GM21423 (cell line): ENCODE results near the gene GK.
"Not testable (repeated sequence)": the region's sequence is repeated elsewhere in the genome, so short reads cannot be mapped to it uniquely, and the experiment has no call there.

ENCODE experiments used
- ATAC-seq: cut with Tn5 transposase; IDR thresholded peaks from one replicate; pipeline ENCODE4 v1.9.1; 2021; ENCODE audit warnings: mild to moderate bottlenecking, moderate library complexity; ENCODE audit not compliant: unreplicated experiment

GK gene

DNA sequence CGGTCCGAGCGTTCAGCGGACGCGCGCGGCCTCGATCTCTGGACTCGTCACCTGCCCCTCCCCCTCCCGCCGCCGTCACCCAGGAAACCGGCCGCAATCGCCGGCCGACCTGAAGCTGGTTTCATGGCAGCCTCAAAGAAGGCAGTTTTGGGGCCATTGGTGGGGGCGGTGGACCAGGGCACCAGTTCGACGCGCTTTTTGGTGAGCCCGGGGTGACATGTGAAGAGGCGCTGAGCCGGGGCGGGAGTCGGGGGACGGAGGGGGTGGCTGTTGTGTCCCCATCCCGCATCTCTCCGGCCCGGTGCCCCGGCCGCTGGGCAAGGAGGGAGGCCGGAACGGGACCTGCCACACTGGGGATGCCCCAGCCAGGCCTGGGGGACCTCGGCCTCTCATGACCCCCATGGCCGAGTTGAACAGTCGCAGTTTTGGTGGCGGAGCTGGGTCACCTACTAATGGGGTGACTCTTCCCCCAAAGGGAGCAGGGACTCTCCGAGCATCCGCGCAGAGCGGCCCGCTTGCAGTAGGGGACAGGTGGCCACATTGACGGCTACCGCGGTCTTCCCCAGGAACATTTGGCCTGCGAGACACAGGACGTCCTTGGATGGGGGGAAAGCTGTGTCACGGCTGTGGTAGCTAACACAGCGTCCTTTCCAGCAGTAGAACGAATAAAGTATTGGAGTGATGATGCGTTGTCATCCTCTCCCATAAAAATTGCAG lies at the start of gene GK:
Gene GK (plus strand): TSS at position 9 of the 717 bp plus-strand sequence. CDS start 115 bp downstream, at position 124.
- ATAC-seq: peak; percentile 8

DNA sequence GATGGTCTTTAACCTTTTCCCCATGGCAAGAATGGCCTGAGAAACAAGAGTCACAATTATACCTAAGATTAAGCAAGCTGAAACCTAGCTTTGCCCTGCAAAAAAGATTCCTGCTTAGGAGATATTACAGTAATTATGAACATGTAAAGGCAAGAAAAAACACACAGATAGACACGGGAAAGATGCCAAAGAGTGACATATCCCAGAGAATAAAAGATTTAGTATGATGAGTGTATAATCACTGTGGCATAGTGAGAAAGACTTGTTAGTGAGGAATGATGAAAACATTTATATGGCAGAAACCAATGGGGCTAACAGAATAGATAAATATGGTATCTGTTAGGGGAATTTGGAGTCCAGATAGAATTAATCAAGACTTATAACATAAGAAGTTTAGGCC lies 46.1 kb upstream of the GK start:
- ATAC-seq: no peak

DNA sequence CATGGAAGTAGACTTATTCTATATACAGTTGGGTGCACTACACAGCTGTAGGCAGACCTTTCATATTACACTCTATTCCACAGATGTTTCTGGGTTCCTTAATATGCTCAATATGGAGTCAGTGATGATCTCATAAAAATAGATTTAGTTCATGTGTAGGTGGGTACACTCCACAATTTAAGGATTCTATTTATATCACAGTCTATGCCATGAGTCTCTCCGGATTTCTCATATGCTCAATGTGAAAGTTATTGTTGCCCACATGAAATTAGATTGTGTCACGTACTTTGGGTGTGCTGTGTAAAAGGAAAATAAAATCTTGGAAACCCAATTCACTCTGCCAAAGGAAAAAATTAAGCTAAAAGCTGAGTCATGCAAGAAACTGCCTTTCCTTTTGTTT lies 43.2 kb upstream of the GK start:
- ATAC-seq: no peak

- ATAC-seq: no peak
These were observed 41.0 kb upstream of the GK start for GRCh38 chrX:30612250-30612655.

GRCh38 chrX:30613721-30614120 lies 39.5 kb upstream of the GK start:
- ATAC-seq: no peak

DNA sequence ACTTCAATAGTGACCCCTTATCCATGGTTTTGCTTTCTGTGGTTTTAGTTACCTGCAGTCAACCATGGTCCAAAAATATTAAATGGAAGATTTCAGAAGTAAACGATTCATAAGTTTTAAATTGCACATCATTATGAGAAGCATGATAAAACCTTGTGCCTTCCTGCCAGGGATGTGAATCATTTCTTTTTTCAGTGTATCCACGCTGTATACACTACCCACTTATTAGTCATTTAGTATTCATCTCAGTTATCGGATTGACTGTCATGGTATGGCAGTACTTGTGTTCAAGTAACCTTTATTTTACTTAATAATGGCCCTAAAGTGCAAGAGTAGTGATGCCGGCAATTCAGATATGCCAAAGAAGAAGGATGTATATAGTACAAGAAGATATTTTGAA lies 38.0 kb upstream of the GK start:
- ATAC-seq: no peak

GRCh38 chrX:30618160-30618765 lies 35.0 kb upstream of the GK start:
- ATAC-seq: no peak

DNA sequence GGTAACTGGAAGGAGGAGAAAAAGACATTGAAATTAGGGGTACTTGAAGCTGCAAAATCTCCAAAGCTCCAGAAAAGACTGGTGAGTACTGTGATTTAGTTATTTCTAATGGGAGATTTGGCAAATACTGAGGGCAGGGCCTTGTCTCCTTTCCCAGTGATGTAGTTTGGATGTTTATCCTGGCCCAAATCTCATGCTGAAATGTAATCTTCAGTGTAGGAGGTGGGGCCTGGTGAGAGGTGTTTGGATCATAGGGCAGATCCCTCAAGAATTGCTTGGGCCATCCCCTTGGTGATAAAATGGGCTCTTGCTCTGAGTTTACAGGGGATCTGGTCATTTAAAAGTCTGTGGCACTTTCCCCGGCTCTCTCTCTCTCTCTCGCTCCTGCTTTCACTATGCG lies 33.1 kb upstream of the GK start:
- no peak for ATAC-seq

DNA sequence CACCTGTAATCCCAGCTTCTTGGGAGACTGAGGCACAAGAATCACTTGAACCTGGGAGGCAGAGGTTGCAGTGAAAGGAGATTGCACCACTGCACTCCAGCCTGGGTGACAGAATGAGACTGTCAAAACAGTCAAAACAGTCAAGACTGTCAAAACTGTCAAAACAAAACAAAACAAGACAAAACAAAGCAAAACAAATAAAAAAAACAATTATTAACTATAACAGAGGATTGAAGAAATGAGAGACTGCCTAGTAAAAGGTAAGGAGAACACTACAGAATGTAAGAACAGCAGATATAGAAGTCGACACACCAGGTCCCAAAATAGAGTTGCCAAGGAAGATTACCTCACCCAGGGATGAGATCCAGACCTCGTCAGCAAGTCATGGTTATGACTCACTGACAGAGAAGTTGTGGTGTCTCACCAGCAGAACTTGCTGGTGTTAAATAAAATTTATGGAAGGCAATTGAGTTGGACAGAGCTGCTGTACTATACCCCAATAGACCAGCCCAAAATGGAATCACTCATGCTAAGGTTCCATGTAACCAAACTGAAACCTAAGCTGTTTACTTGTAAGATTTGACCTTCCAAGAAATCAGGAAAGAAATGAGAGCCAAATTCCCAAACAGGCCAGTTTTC lies 32.1 kb upstream of the GK start:
- ATAC-seq: no peak

DNA sequence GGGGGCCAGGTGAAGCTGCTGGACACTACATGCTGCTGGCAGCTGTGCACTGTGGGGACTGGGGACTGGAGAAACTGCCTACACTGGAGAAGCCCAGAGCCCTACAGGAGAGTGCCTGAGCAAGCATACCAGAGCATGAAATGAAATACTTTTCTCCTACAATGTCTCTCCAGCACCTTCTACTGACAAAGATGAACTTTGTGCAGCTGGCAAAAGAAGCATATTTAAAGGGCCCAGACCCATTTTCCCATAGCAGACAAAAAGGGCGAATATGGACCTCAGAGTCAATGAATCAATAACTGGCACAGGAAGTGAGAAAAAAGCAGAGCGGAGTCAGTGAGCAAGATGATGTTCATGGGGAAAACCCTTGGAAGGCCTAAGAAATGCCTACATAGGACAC lies 30.9 kb upstream of the GK start:
- ATAC-seq: no peak

DNA sequence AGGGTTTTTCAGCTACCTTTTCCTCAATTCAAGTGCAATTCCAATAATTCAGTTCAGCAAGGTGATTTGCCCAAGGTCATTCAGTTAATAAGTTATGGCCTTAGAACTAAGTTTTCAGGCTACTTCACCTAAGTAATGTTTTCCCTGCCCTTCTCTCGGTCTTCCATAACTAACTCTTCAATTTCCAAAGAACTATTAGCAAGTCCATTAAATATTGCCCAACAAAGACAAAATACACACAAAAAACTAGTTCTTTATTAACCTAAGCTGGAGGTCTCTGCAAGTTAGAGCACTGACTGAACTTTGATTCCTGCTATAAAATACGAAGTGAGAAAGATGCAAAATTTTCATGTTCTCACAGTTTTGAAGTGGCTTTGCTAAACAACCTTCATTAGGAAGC lies 26.8 kb upstream of the GK start:
- ATAC-seq: no peak

DNA sequence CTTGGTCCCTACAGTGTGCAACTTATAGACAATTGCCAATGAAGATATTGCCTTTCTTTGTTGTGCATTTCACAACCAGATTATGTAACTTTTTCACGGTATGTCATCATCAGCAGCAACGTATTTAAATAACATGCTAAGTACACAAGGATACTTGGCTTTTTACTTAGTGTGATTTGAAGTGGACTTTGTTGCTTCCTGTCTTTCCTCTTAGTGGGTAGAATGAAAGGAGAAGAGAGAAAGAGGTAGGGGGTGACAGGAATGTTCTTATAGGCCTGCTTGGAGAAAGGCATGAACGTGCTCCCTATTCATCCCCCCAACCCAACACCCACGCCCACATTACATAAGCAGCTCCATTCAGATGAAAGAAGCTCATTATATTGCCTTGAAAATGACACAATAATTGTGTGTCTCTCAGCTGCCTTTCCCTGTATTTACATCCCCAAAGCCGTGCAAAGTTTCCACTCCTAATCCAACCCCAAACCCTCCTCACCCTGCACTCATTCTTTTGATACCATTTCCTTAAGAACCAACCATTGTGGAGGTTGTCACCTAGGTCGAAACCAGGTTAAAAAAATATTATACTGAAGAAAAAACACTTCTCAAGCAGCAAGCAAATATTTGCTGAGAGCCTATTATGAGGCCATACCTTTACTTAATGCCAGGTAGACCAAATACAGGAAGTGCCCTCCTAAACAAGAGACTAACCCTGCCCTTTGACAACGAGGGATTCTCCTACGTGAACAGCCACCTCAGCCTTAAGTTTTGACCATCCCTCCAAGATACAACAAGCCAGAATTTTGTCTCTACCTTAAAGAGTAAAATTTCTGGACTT lies 25.2 kb upstream of the GK start:
- no peak for ATAC-seq

DNA sequence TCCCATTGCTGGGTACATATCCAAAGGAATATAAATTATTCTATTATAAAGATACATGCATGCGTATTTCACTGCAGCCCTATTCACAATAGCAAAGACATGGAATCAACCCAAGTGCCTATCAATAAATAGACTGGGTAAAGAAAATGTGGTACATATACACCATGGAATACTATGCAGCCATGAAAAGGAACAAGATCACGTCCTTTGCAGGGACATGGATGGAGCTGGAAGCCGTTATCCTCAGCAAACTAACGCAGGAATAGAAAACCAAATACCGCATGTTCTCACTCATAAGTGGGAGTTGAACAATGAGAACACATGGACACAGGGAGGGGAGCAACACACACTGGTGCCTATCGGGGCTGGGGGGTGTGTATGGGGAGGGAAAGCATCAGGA lies 19.2 kb upstream of the GK start:
- not testable (repeated sequence) for ATAC-seq

- no peak for ATAC-seq
These were observed 17.6 kb upstream of the GK start for GRCh38 chrX:30635630-30636029.

DNA sequence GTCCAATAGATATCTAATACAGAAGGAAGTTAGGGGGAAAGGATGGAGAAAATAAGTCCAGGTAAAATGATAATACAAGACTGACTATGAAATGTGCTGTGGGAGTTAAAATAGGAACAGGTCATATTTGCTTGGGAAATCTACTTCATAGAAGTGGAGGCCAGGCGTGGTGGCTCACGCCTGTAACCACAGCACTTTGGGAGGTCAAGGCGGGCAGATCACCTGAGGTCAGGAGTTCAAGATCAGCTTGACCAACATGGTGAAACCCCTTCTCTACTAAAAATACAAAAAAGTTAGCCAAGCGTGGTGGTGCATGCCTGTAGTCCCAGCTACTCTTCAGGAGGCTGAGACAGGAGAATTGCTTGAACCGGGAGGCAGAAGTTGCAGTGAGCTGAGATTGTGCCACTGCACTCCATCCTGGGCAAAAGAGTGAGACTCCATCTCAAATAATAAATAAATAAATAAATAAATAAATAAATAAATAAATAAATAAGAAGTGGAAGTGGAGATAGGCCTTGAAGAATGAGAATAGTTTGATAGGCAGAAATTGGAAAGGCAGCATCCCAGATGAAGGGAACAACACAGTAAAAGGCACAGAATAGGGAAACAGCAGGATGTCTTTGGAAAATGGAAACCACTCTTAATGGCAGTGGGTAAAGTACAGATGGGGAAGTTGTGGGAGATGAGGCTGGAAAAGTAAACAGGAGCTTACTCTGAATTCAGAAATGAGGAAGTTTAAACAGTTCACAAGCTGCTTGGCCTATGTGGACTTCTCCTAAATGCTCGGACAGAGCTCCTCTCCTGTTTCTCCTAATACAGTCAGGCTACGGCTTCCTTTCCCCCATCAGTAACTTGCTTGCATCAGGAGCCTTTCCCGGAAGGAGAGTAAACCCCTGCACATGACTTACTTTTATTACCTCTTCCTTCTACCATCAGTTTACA lies 15.1 kb upstream of the GK start:
- no peak for ATAC-seq

GRCh38 chrX:30639702-30640101 lies 13.5 kb upstream of the GK start:
- ATAC-seq: not testable (repeated sequence)

DNA sequence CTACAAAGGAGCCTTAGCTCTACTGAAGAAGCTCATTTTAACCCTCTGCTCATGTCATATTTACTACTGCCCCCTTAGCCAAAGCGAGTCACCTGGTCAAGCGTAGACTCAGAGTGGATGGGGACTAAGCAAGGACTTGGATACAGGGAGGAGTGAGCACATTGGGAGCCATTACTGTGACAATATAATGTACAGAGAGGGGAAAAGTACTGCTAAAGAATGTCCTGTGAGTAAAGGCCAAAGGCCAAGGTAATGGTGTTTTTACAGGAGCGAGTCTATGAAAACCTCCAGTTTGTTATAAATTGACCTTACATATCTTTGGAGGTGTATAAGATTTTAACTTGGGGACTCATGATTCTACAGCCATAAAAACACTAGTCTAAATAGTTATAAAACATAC lies 10.6 kb upstream of the GK start:
- ATAC-seq: no peak

DNA sequence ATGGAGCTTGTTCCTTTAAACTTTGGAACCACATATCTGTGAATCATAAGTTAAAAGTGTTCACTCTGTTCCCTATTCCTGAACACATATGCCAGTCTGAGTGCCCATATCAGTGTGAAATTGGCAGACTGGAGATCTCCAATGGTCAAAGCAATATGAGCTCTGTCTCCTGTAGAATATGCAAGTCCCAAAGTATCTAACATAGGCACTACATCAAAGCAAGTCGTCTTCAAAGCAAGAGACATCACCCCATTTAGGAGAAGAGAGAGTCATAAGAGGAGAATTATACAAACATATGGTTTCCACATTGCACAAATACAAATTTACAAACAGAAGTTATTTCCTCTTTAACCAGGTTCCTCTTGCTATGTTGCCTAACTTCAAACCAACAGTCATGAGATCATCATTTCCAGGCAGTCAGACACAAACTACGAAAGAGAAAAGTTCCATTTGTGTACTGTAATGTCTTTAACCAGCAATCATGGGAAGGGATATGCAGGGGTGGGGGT lies 9.9 kb upstream of the GK start:
- ATAC-seq: no peak

DNA sequence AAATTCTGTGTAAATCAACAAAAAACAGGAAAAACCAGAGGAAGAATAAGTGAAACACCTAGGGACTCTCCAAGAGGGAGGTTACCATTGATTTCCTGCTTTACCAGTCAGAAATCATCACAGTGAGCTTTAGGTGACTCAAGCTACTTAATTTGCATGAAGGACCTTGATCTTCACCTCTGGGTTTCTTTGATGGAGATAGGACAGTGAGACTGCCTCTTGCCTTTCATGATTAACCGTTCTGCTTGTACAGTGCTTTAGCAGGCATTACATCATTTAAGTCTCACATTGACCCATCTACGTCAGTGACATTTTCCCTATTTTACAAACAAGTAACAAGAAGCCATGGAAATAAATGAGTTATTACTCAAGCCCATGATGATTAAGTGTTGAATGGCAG lies 3.4 kb upstream of the GK start:
- no peak for ATAC-seq
